GM23248 (cell line): Measurements from ENCODE around the gene CCDC160. TPM values are rescaled to one million over a fixed set of nuclear protein-coding genes. Genes with fewer than 3 reads are reported as not detected.
"Not testable (repeated sequence)": the region's sequence is repeated elsewhere in the genome, so short reads cannot be mapped to it uniquely, and the experiment has no call there.

Experiments used
- DNase-seq: peaks from one replicate; pipeline ENCODE4 v3.0.0-alpha.2; 2015
- H2AFZ ChIP-seq: fragments of 200-600 bp; sonication (generic); 2 replicates; pipeline ENCODE4 v1.6.1; 2016; ENCODE audit warnings: antibody characterized with exemption
- H3F3A ChIP-seq: fragments of 200-600 bp; sonication (generic); 2 replicates; pipeline ENCODE4 v1.6.1; 2016; ENCODE audit warnings: mild to moderate bottlenecking, antibody characterized with exemption, mixed run types; ENCODE audit not compliant: insufficient read depth
- H3K27ac ChIP-seq: fragments of 200-600 bp; sonication (generic); 2 replicates; pipeline ENCODE4 v1.5.1; 2016; ENCODE audit warnings: mild to moderate bottlenecking
- H3K27me3 ChIP-seq: fragments of 200-600 bp; sonication (generic); replicated peaks from 2 replicates; pipeline ENCODE4 v1.6.1; 2016; ENCODE audit warnings: mild to moderate bottlenecking; ENCODE audit not compliant: insufficient read depth
- H3K36me3 ChIP-seq: fragments of 200-600 bp; sonication (generic); 2 replicates; pipeline ENCODE4 v1.6.1; 2016; ENCODE audit warnings: low read depth, mild to moderate bottlenecking
- H3K4me1 ChIP-seq: fragments of 200-600 bp; sonication (generic); 2 replicates; pipeline ENCODE4 v1.6.1; 2016; ENCODE audit warnings: mild to moderate bottlenecking; ENCODE audit not compliant: insufficient read depth
- H3K4me2 ChIP-seq: fragments of 200-600 bp; sonication (generic); one replicate; pipeline ENCODE4 v1.6.1; 2016; ENCODE audit warnings: mild to moderate bottlenecking; ENCODE audit not compliant: unreplicated experiment
- H3K4me3 ChIP-seq: fragments of 200-600 bp; sonication (generic); 2 replicates; pipeline ENCODE4 v1.5.1; 2016; ENCODE audit warnings: mild to moderate bottlenecking
- H3K79me2 ChIP-seq: fragments of 200-600 bp; sonication (generic); 2 replicates; pipeline ENCODE4 v1.6.1; 2016; ENCODE audit warnings: mild to moderate bottlenecking; ENCODE audit not compliant: insufficient read depth
- H3K9ac ChIP-seq: fragments of 200-600 bp; sonication (generic); 2 replicates; pipeline ENCODE4 v1.6.1; 2016; ENCODE audit warnings: mild to moderate bottlenecking
- H3K9me2 ChIP-seq: fragments of 200-600 bp; sonication (generic); 2 replicates; pipeline ENCODE4 v1.6.1; 2016; ENCODE audit warnings: mixed run types, mild to moderate bottlenecking, moderate library complexity; ENCODE audit not compliant: insufficient read depth
- H3K9me3 ChIP-seq: fragments of 200-600 bp; sonication (generic); one replicate; pipeline ENCODE4 v1.6.1; 2017; ENCODE audit warnings: low read depth
- H4K20me1 ChIP-seq: fragments of 200-600 bp; sonication (generic); 2 replicates; pipeline ENCODE4 v1.6.0; 2016; ENCODE audit not compliant: insufficient read depth
- EZH2 ChIP-seq: fragments of 200-600 bp; sonication (generic); IDR thresholded peaks from 2 replicates; pipeline ENCODE4 v1.6.1; 2018; ENCODE audit warnings: antibody characterized with exemption, mild to moderate bottlenecking; ENCODE audit not compliant: insufficient read depth, poor library complexity, severe bottlenecking
- EZH2phosphoT487 ChIP-seq: fragments of 200-600 bp; sonication (generic); IDR thresholded peaks from 2 replicates; pipeline ENCODE4 v1.6.1; 2018; ENCODE audit warnings: antibody characterized with exemption, moderate library complexity, mild to moderate bottlenecking, low read depth; ENCODE audit not compliant: insufficient read depth
- WGBS, 2 experiments: methylation state at CpG; one replicate each; pipeline ENCODE4 v1.1.6; 2015 to 2017; ENCODE audit warnings: low lambda C conversion rate in 2 of 2, low coverage in 1 of 2; ENCODE audit errors: missing lambda C conversion rate in 2 of 2; 5-methylcytosine and 5-hydroxymethylcytosine counted together
- in situ Hi-C: fragments of 300-500 bp; cut with MboI; formaldehyde crosslinking; loops from 2 replicates; pipeline ENCODE4 v1.15.0; 2020
- polyA plus RNA-seq: library from polyadenylated mRNA; unstranded; fragments of >200 nt; fragmentation: Nextera tagmentation; extraction: Ambion mirVana; gene quantifications from 2 replicates; pipeline ENCODE4 v1.2.1, GENCODE V29; 2016
- total RNA-seq: library from RNA; depleted of rRNA; stranded (reverse); fragments of >200 nt; shearing (Covaris generic); gene quantifications from 2 replicates; pipeline ENCODE4 v1.2.3, GENCODE V29; 2014

CCDC160 gene
- total and polyA plus RNA-seq, 2 experiments from 2014 or later, result not detected

GRCh38 chrX:134206221-134206620 lies 30.8 kb upstream of the CCDC160 start:
- no peak overlapping the region for H3K4me2 ChIP-seq
- H4K20me1 ChIP-seq, result no peaks in the 10 kb centered on the region
- no peak overlapping the region for H3K4me3 ChIP-seq
- WGBS, 2 experiments, result 25 to 26% methylated on average over 3 of the region's 3 CpGs
- no peaks in the 10 kb centered on the region for H3K9me3 ChIP-seq
- no peaks in the 10 kb centered on the region for H3K36me3 ChIP-seq
- no peaks in the 10 kb centered on the region for H3F3A ChIP-seq
- in situ Hi-C loops, result no loop called here
- H3K27me3 ChIP-seq, result no peaks in the 10 kb centered on the region
- no peaks in the 10 kb centered on the region for H3K79me2 ChIP-seq
- no peak for TF ChIP-seq EZH2phosphoT487
- TF ChIP-seq EZH2, result no peak
- H3K4me1 ChIP-seq, result no peaks in the 10 kb centered on the region
- H3K9me2 ChIP-seq, result no peaks in the 10 kb centered on the region
- no peak overlapping the region for H3K27ac ChIP-seq
- H2AFZ ChIP-seq, result no peak overlapping the region
- no peak overlapping the region for H3K9ac ChIP-seq
- no peak for DNase-seq

- Histone ChIP-seq H3K9ac (no peak overlapping the region), H3K4me1 (no peaks in the 10 kb centered on the region), H2AFZ (no peak overlapping the region), H3K27ac (no peak overlapping the region), H4K20me1 (no peaks in the 10 kb centered on the region), H3K27me3 (no peaks in the 10 kb centered on the region), H3K9me2 (no peaks in the 10 kb centered on the region), H3K4me2 (no peak overlapping the region), H3F3A (no peaks in the 10 kb centered on the region), H3K79me2 (no peaks in the 10 kb centered on the region), H3K4me3 (no peak overlapping the region), H3K9me3 (no peaks in the 10 kb centered on the region), H3K36me3 (no peaks in the 10 kb centered on the region)
- TF ChIP-seq EZH2 (no peak), EZH2phosphoT487 (no peak)
- in situ Hi-C loops, result no loop called here
- DNase-seq, result no peak
Measured at GRCh38 chrX:134210465-134210864, 26.5 kb upstream of the CCDC160 start.

GRCh38 chrX:134235236-134235635 lies 1.7 kb upstream of the CCDC160 start:
- no peak overlapping the region for H3K4me2 ChIP-seq
- no peaks in the 10 kb centered on the region for H3K9me3 ChIP-seq
- no peaks in the 10 kb centered on the region for H3K27me3 ChIP-seq
- no peaks in the 10 kb centered on the region for H4K20me1 ChIP-seq
- no peak overlapping the region for H3K27ac ChIP-seq
- no peak for TF ChIP-seq EZH2phosphoT487
- no peak for TF ChIP-seq EZH2
- in situ Hi-C loops, result no loop called here
- H3K79me2 ChIP-seq, result no peaks in the 10 kb centered on the region
- WGBS, 2 experiments, result 18 to 21% methylated on average over 4 of the region's 4 CpGs
- no peaks in the 10 kb centered on the region for H3F3A ChIP-seq
- no peak overlapping the region for H3K4me3 ChIP-seq
- H3K36me3 ChIP-seq, result no peaks in the 10 kb centered on the region
- no peaks in the 10 kb centered on the region for H3K9me2 ChIP-seq
- H2AFZ ChIP-seq, result no peak overlapping the region
- DNase-seq, result no peak
- H3K9ac ChIP-seq, result no peak overlapping the region
- H3K4me1 ChIP-seq, result no peaks in the 10 kb centered on the region

- H3K9ac ChIP-seq, H3K4me1 ChIP-seq, H3K9me3 ChIP-seq, H3K79me2 ChIP-seq, H3K9me2 ChIP-seq, H3K4me2 ChIP-seq, in situ Hi-C loops, H3K36me3 ChIP-seq, H3F3A ChIP-seq, H3K27me3 ChIP-seq, H3K4me3 ChIP-seq, H2AFZ ChIP-seq, H4K20me1 ChIP-seq, H3K27ac ChIP-seq, DNase-seq: not testable (repeated sequence)
- WGBS, 2 experiments, result 94% methylated on average over 7 to 9 of the region's 9 CpGs
Measured at GRCh38 chrX:134238144-134238543, 1.2 kb downstream of the CCDC160 start.

- Histone ChIP-seq H3K4me1 (no peaks in the 10 kb centered on the region), H3K4me2 (no peak overlapping the region), H3K27ac (no peak overlapping the region), H3K4me3 (no peak overlapping the region), H3K9me3 (no peaks in the 10 kb centered on the region), H3K9ac (no peak overlapping the region), H3F3A (no peaks in the 10 kb centered on the region), H2AFZ (no peak overlapping the region), H3K36me3 (no peaks in the 10 kb centered on the region), H3K27me3 (no peaks in the 10 kb centered on the region), H3K79me2 (no peaks in the 10 kb centered on the region), H3K9me2 (no peaks in the 10 kb centered on the region), H4K20me1 (no peaks in the 10 kb centered on the region)
- no peak for TF ChIP-seq EZH2
- TF ChIP-seq EZH2phosphoT487, result no peak
- WGBS, 2 experiments, result 48 to 60% methylated on average over 1 of the region's 1 CpG
- in situ Hi-C loops, result no loop called here
- no peak for DNase-seq
Measured at GRCh38 chrX:134239016-134239415, 2.0 kb downstream of the CCDC160 start.
